OCI-LY7 (cell line): ENCODE results near the gene CHRNB4. TPM values are rescaled to one million over a fixed set of nuclear protein-coding genes. Genes with fewer than 3 reads are reported as not detected.

Experiments
- BruUV-seq: library from RNA; stranded (reverse); fragments of 400-500 nt; replicated peaks from 2 replicates; lab custom pipeline; 2021; lab: Mats Ljungman, UMichigan
- CTCF ChIA-PET: fragments of 300-600 bp; sonication (Branson Sonifier 250); formaldehyde crosslinking; loops from one replicate; lab custom pipeline; 2022; ENCODE audit warnings: antibody characterized with exemption; ENCODE audit not compliant: unreplicated experiment; lab: Charles Lee
- POLR2A ChIA-PET: fragments of 300-600 bp; sonication (Branson Sonifier 250); formaldehyde crosslinking; loops from one replicate; lab custom pipeline; 2022; ENCODE audit warnings: antibody characterized with exemption; lab: Charles Lee
- DNase-seq: peaks from one replicate; pipeline ENCODE4 v3.0.0-alpha.2; 2015; ENCODE audit warnings: low spot score
- H2AFZ ChIP-seq: fragments of 200-600 bp; sonication (generic), shearing (Covaris generic); 2 replicates; pipeline ENCODE4 v1.6.1; 2014; ENCODE audit warnings: mild to moderate bottlenecking, antibody characterized with exemption, low read length, moderate library complexity
- H3K27ac ChIP-seq: fragments of 200-600 bp; sonication (generic); 2 replicates; pipeline ENCODE4 v1.5.1; 2014; ENCODE audit warnings: mixed run types, low read depth, mild to moderate bottlenecking, moderate library complexity, low read length, inconsistent platforms; ENCODE audit not compliant: poor library complexity, severe bottlenecking
- H3K36me3 ChIP-seq: fragments of 200-600 bp; sonication (generic); 2 replicates; pipeline ENCODE4 v1.6.1; 2014; ENCODE audit warnings: mild to moderate bottlenecking, antibody characterized with exemption, low read length, moderate library complexity, mixed read lengths; ENCODE audit not compliant: insufficient read depth
- H3K4me1 ChIP-seq: fragments of 200-600 bp; sonication (generic); 2 replicates; pipeline ENCODE4 v1.5.1; 2014; ENCODE audit warnings: mild to moderate bottlenecking, low read length; ENCODE audit not compliant: insufficient read depth, poor library complexity, severe bottlenecking
- H3K4me2 ChIP-seq: fragments of 200-600 bp; sonication (generic); 2 replicates; pipeline ENCODE4 v1.6.1; 2014; ENCODE audit warnings: mild to moderate bottlenecking, low read length
- H3K4me3 ChIP-seq: fragments of 200-600 bp; sonication (generic); 2 replicates; pipeline ENCODE4 v1.5.1; 2014; ENCODE audit warnings: mild to moderate bottlenecking, low read depth, low read length; ENCODE audit not compliant: poor library complexity, severe bottlenecking
- H3K79me2 ChIP-seq: fragments of 200-600 bp; sonication (generic); 2 replicates; pipeline ENCODE4 v1.6.1; 2016; ENCODE audit warnings: low read depth, mild to moderate bottlenecking, low read length, moderate library complexity, mixed read lengths; ENCODE audit not compliant: insufficient read depth
- H3K9me2 ChIP-seq: fragments of 200-600 bp; sonication (generic); 2 replicates; pipeline ENCODE4 v1.6.1; 2016; ENCODE audit warnings: mild to moderate bottlenecking, low read length, mixed read lengths; ENCODE audit not compliant: insufficient read depth
- H3K9me3 ChIP-seq: fragments of 200-600 bp; sonication (generic); 2 replicates; pipeline ENCODE4 v1.6.1; 2014; ENCODE audit warnings: mild to moderate bottlenecking, mixed run types, low read length, mixed read lengths
- H4K20me1 ChIP-seq: fragments of 200-600 bp; sonication (generic); 2 replicates; pipeline ENCODE4 v1.6.1; 2014; ENCODE audit warnings: mild to moderate bottlenecking, antibody characterized with exemption, low read length, moderate library complexity, mixed read lengths; ENCODE audit not compliant: insufficient read depth
- EZH2phosphoT487 ChIP-seq: fragments of 200-600 bp; sonication (generic); IDR thresholded peaks from 2 replicates; pipeline ENCODE4 v1.6.1; 2018; ENCODE audit warnings: low read depth, borderline replicate concordance, mild to moderate bottlenecking, mixed run types, antibody characterized with exemption, low read length, moderate library complexity, mixed read lengths
- intact Hi-C: fragments of 100-400 bp; cut with micrococcal nuclease; formaldehyde crosslinking; loops from one replicate; pipeline ENCODE4 v1.10.0; 2022; ENCODE audit not compliant: unreplicated experiment
- total RNA-seq, 2 experiments: library from RNA; depleted of rRNA in 1 of 2; stranded (reverse); fragments of >200 nt in 1 of 2; shearing (Covaris generic) in 1 of 2; gene quantifications; 2 replicates each; pipeline ENCODE4 v1.2.3, GENCODE V29; 2014 to 2022
- TF ChIP-seq, protein P1 (sequence below): fragments of 200-600 bp; sonication (generic); conservative IDR thresholded peaks from 2 replicates; pipeline ENCODE4 v1.5.1; 2014; ENCODE audit warnings: mild to moderate bottlenecking, antibody characterized with exemption, low read length, moderate library complexity, mixed read lengths

Gene CHRNB4
- total RNA-seq, 2 experiments from 2014 or later, result not detected

DNA sequence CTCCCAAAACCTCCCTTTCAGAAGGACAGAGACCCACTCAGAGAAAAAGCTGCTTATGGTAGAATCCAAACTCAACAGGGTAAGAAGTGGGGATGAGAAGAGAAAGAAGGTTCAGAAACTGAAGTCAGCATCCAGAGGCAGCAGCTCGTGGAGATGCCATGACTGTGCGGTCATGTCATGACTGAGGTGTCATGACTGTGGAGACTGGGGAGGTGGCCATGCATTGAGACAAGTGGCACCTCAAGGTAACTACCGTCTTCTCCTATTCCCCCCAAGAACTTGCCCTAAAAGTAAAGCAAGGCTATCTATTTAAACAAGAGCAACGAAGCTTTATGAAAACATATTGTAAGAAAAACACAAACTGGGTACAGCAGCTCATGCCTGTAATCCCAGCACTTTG lies 35.3 kb downstream of the CHRNB4 start:
- Histone ChIP-seq H3K4me2 (no peak overlapping the region), H3K36me3 (no peaks in the 10 kb centered on the region), H3K9me3 (no peaks in the 10 kb centered on the region), H3K79me2 (no peaks in the 10 kb centered on the region), H3K4me3 (no peak overlapping the region), H4K20me1 (no peaks in the 10 kb centered on the region), H3K9me2 (no peaks in the 10 kb centered on the region), H3K4me1 (no peaks in the 10 kb centered on the region), H2AFZ (no peak overlapping the region), H3K27ac (no peak overlapping the region)
- BruUV-seq, result no TSS peak
- POLR2A ChIA-PET, result no interaction called here
- DNase-seq, result no peak
- CTCF ChIA-PET, result no interaction called here
- TF ChIP-seq EZH2phosphoT487, result no peak
- TF ChIP-seq, protein P1, sequence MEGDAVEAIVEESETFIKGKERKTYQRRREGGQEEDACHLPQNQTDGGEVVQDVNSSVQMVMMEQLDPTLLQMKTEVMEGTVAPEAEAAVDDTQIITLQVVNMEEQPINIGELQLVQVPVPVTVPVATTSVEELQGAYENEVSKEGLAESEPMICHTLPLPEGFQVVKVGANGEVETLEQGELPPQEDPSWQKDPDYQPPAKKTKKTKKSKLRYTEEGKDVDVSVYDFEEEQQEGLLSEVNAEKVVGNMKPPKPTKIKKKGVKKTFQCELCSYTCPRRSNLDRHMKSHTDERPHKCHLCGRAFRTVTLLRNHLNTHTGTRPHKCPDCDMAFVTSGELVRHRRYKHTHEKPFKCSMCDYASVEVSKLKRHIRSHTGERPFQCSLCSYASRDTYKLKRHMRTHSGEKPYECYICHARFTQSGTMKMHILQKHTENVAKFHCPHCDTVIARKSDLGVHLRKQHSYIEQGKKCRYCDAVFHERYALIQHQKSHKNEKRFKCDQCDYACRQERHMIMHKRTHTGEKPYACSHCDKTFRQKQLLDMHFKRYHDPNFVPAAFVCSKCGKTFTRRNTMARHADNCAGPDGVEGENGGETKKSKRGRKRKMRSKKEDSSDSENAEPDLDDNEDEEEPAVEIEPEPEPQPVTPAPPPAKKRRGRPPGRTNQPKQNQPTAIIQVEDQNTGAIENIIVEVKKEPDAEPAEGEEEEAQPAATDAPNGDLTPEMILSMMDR, result no peak
- intact Hi-C loops, result no loop called here

DNA sequence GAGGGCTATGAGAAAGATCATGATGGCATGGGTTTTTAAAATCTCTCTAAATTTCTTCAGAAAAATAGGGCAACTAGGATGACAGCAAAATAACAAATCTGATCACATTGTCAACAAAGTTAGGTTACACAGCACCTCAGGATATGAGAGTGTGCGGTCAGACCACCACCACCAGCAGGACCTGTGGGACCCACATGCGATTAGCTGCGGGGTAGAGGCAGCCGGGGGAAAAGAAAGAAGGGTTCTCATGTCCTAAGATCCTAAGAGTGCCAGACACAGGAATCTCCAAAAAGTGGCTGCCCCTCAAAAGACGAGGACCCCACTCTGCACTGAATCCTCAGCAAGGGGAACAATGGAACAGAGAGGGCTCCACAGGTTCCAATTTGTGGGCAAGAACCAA lies 35.8 kb downstream of the CHRNB4 start:
- no peaks in the 10 kb centered on the region for H3K36me3 ChIP-seq

DNA sequence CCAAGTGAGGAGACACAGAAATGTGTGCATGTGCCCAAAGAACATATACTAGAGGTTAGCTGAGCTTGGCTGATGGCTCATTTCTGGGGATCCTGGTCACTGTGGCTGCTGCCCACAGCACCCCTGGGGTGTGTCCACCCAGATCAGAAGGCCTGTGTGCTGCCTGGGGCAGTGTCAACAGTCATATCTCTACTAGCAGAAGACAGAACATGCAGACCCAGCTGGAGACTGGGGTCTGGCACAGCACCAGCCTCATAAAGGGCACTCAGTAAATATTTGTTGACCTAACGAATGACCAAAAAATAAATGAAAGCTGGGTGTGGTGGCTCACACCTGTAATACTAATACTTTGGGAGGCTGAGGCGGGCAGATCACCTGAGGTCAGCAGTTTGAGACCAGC lies 36.6 kb downstream of the CHRNB4 start:
- Histone ChIP-seq H3K36me3 (no peaks in the 10 kb centered on the region), H3K27ac (no peak overlapping the region), H3K4me2 (no peak overlapping the region), H3K9me2 (no peaks in the 10 kb centered on the region), H3K4me1 (no peaks in the 10 kb centered on the region), H4K20me1 (no peaks in the 10 kb centered on the region), H3K9me3 (no peaks in the 10 kb centered on the region), H3K79me2 (no peaks in the 10 kb centered on the region), H3K4me3 (no peak overlapping the region), H2AFZ (no peak overlapping the region)
- ChIA-PET POLR2A (no interaction called here), CTCF (no interaction called here)
- BruUV-seq, result no TSS peak
- no peak for DNase-seq
- intact Hi-C loops, result no loop called here
- TF ChIP-seq EZH2phosphoT487, result no peak
- TF ChIP-seq, protein P1, result no peak

More for the DNA sequence above, 35.8 kb downstream of the CHRNB4 start:
- Histone ChIP-seq H3K79me2 (no peaks in the 10 kb centered on the region), H3K9me3 (no peaks in the 10 kb centered on the region), H3K4me2 (no peak overlapping the region), H2AFZ (no peak overlapping the region), H4K20me1 (no peaks in the 10 kb centered on the region), H3K4me3 (no peak overlapping the region), H3K9me2 (no peaks in the 10 kb centered on the region), H3K4me1 (no peaks in the 10 kb centered on the region), H3K27ac (no peak overlapping the region)
- no TSS peak for BruUV-seq
- intact Hi-C loops, result no loop called here
- TF ChIP-seq, protein P1, result no peak
- no peak for TF ChIP-seq EZH2phosphoT487
- ChIA-PET CTCF (no interaction called here), POLR2A (no interaction called here)
- DNase-seq, result no peak
